ENCODE data around the gene SLC22A1.
A peak's percentile ranks its signal among the peaks of the same experiment; 100 is the strongest.
"Not testable (repeated sequence)": the region's sequence is repeated elsewhere in the genome, so short reads cannot be mapped to it uniquely, and the experiment has no call there.

Gene SLC22A1

DNA sequence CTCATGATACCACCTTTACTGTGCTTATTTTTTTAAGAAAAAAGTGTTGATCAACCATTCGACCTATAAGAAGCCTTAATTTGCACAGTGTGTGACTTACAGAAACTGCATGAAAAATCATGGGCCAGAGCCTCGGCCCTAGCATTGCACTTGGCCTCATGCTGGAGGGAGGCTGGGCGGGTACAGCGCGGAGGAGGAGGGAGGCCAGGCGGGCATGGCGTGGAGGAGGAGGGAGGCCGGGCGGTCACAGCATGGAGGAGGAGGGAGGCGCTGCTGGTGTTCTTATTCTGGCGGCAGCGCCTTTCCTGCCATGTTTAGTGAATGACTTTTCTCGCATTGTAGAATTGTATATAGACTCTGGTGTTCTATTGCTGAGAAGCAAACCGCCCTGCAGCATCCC lies 15.6 kb upstream of the SLC22A1 start:
- Mint-ChIP-seq H3K36me3 (ENCODE audit: low read depth) (peaks cover 72% of the 10 kb centered on the region), H3K4me1 (no peaks in the 10 kb centered on the region), H3K27me3 (ENCODE audit: low read depth) (peaks cover 3% of the 10 kb centered on the region), H3K27ac (no peak overlapping the region), H3K9me3 (no peaks in the 10 kb centered on the region), H3K4me3 (no peak overlapping the region)
- TF ChIP-seq, protein P1, sequence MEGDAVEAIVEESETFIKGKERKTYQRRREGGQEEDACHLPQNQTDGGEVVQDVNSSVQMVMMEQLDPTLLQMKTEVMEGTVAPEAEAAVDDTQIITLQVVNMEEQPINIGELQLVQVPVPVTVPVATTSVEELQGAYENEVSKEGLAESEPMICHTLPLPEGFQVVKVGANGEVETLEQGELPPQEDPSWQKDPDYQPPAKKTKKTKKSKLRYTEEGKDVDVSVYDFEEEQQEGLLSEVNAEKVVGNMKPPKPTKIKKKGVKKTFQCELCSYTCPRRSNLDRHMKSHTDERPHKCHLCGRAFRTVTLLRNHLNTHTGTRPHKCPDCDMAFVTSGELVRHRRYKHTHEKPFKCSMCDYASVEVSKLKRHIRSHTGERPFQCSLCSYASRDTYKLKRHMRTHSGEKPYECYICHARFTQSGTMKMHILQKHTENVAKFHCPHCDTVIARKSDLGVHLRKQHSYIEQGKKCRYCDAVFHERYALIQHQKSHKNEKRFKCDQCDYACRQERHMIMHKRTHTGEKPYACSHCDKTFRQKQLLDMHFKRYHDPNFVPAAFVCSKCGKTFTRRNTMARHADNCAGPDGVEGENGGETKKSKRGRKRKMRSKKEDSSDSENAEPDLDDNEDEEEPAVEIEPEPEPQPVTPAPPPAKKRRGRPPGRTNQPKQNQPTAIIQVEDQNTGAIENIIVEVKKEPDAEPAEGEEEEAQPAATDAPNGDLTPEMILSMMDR (IDR thresholded peaks at IDR 0.05; ENCODE audit: unreplicated experiment in 3 of 3), result no peak

DNA sequence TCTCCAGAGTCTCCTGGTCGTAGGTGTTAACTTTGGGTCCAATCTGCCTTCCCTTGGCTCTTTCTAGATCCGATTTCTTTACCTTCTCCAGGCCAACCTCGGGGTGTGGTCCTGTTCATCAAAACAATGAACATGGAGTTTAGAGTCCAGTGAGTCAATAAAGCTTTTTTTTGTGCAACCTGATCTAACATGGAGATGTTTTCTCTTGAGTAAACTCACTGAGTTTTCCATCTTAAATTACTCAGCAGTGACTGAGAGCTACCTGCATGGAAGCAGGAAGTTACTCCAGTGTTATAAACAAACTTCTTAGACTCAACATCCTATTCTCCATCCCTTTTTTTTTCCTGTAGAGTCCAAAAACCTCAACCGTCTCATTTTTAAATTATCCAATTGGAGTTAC lies 14.9 kb upstream of the SLC22A1 start:
- Mint-ChIP-seq H3K27ac (no peak overlapping the region), H3K36me3 (ENCODE audit: low read depth) (peaks cover 68% of the 10 kb centered on the region), H3K27me3 (ENCODE audit: low read depth) (peaks cover 3% of the 10 kb centered on the region), H3K9me3 (no peaks in the 10 kb centered on the region), H3K4me3 (no peak overlapping the region), H3K4me1 (no peaks in the 10 kb centered on the region)
- TF ChIP-seq, protein P1 (IDR thresholded peaks at IDR 0.05; ENCODE audit: unreplicated experiment in 3 of 3), result no peak

DNA sequence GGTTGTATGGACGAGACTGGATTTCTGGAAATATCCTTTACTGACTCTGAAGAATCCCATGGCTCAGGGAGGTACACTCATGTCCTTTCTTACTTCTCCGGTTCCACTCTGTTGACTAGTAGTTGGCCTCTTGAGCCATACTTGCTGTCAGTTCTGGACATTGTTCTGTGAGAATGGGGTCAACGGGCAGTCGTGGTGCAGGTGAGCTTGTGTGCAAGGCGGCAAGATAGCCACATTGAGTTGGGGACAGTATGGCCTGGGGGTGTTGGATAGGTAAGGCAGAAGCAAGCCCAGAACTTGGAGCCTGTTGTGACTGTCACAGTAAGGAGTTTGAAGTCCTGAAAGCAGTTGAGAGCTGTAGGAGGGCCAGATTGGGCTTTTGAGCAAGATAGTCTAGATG lies 13.5 kb upstream of the SLC22A1 start:
- H3K9me3 Mint-ChIP-seq, result no peaks in the 10 kb centered on the region

DNA sequence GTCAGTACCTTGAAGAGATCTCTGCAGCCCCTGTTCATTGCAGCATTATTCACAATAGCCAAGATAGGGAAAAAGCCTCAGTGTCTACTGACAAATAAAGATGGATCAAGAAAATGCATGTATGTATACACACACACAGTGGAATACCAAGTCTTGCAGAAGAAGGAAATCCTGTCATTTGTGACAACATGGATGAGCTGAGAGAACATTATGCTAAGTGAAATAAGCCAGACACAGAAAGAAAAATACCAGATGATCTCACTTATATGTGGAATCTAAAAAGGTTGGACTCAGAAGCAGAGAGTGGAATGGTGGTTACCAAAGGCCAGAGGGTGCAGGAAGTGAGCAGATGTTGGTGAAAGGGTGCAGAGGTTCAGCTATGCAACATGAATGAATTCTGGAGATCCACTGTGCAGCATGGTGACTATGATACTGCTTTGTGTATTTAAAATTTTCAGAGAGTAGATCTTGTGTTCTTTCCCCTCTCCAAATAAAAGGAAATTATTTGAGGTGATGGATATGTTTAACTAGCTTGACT lies 11.0 kb upstream of the SLC22A1 start:
- no peaks in the 10 kb centered on the region for H3K4me1 Mint-ChIP-seq

More for the DNA sequence above, 13.5 kb upstream of the SLC22A1 start:
- Mint-ChIP-seq H3K36me3 (ENCODE audit: low read depth) (peaks cover 66% of the 10 kb centered on the region), H3K4me1 (no peaks in the 10 kb centered on the region), H3K4me3 (no peak overlapping the region), H3K27me3 (ENCODE audit: low read depth) (peaks cover 3% of the 10 kb centered on the region), H3K27ac (no peak overlapping the region)
- TF ChIP-seq, protein P1 (IDR thresholded peaks at IDR 0.05; ENCODE audit: unreplicated experiment in 3 of 3), result no peak

DNA sequence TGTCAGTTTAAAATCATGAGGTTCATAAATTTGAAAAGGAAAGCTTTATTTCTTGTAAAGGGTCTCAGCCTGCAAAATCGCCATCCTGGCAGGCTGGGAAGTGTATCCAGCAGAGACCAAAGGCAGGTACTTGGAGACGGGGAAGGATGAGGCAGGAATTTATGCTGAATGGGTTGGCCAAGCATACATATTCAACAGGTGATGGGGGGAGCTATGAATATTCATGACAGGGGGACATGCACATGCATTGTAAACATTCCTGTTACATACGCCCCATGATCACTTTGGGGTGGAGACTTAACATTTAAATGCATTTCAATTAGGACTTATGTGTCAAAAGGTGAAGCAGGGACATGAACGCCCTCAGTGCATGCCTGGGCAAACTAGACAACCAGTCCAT lies 9.8 kb upstream of the SLC22A1 start:
- H3K27ac Mint-ChIP-seq, result peak overlapping the region in 1 of 3 experiments; percentile 0
- peaks cover 49% of the 10 kb centered on the region for H3K36me3 Mint-ChIP-seq (ENCODE audit: low read depth)
- H3K4me3 Mint-ChIP-seq, result no peak overlapping the region
- no peaks in the 10 kb centered on the region for H3K27me3 Mint-ChIP-seq (ENCODE audit: low read depth)
- TF ChIP-seq, protein P1 (IDR thresholded peaks at IDR 0.05; ENCODE audit: unreplicated experiment in 3 of 3), result no peak
- no peaks in the 10 kb centered on the region for H3K4me1 Mint-ChIP-seq
- no peaks in the 10 kb centered on the region for H3K9me3 Mint-ChIP-seq

More for the DNA sequence above, 11.0 kb upstream of the SLC22A1 start:
- TF ChIP-seq, protein P1 (IDR thresholded peaks at IDR 0.05; ENCODE audit: unreplicated experiment in 3 of 3), result no peak
- H3K4me3 Mint-ChIP-seq, result no peak overlapping the region
- no peaks in the 10 kb centered on the region for H3K27me3 Mint-ChIP-seq (ENCODE audit: low read depth)
- peaks cover 53% of the 10 kb centered on the region for H3K36me3 Mint-ChIP-seq (ENCODE audit: low read depth)
- H3K27ac Mint-ChIP-seq, result peak overlapping the region in 1 of 3 experiments; percentile 12
- no peaks in the 10 kb centered on the region for H3K9me3 Mint-ChIP-seq

DNA sequence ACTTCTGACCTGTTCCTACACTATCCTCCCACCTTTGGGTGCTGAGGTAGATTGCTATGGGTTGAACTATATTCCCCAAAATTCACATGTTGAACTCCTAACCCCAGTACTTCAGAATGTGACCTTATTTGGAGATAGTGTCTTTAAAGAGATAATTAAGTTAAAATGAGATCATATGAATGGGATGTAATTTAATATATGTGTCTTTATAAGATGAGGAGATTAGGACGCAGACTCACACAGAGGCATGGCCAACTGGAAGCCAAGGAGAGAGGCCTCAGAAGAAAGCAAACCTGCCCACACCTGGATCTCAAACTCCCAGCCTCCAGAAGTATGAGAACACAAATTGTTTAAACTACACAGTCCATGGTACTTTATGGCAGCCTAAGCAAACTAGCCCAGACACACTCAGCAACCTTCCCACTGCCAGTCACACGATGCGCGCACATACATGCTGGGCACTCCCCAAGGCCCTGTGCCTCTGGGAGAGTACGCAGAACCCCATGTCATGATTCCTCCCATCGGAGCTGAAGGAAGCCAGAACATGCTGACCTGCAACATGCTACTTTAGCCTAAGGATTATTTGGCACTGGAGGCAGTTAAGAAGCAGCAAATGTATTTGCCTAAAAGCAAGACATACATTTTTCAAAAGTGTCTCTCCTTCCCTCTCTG lies 8.9 kb upstream of the SLC22A1 start:
- TF ChIP-seq, protein P1 (IDR thresholded peaks at IDR 0.05; ENCODE audit: unreplicated experiment in 3 of 3), result no peak
- Mint-ChIP-seq H3K27me3 (ENCODE audit: low read depth) (peaks cover 2% of the 10 kb centered on the region), H3K36me3 (ENCODE audit: low read depth) (peaks cover 47% of the 10 kb centered on the region), H3K4me3 (no peak overlapping the region), H3K9me3 (no peaks in the 10 kb centered on the region), H3K27ac (peak overlapping the region in 2 of 3 experiments; percentile 14 to 47), H3K4me1 (no peaks in the 10 kb centered on the region)

DNA sequence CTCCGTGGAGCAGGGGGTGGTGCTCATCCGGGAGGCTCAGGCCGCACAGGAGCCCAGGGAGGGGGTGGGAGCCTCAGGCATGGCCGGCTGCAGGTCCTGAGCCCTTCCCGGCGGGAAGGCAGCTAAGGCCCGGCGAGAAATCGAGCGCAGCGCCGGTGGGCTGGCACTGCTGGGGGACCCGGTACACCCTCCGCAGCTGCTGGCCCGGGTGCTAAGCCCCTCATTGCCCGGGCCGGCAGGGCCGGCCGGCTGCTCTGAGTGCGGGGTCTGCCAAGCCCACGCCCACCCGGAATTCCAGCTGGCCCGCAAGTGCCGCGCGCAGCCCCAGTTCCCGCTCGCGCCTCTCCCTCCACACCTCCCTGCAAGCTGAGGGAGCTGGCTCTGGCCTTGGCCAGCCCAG lies 7.1 kb upstream of the SLC22A1 start:
- not testable (repeated sequence) for H3K4me1 Mint-ChIP-seq

More for the DNA sequence above, 7.1 kb upstream of the SLC22A1 start:
- not testable (repeated sequence) for H3K27me3 Mint-ChIP-seq (ENCODE audit: low read depth); H3K9me3 Mint-ChIP-seq; H3K4me3 Mint-ChIP-seq; H3K27ac Mint-ChIP-seq
- H3K36me3 Mint-ChIP-seq (ENCODE audit: low read depth), result peaks cover 47% of the 10 kb centered on the region
